HG03280 (cell line): ENCODE measurements around the gene ADAMTS17.

Experiments used
- ATAC-seq: cut with Tn5 transposase; IDR thresholded peaks from one replicate; pipeline ENCODE4 v1.9.1; 2021; ENCODE audit warnings: mild to moderate bottlenecking, moderate library complexity; ENCODE audit not compliant: unreplicated experiment

Gene ADAMTS17

DNA sequence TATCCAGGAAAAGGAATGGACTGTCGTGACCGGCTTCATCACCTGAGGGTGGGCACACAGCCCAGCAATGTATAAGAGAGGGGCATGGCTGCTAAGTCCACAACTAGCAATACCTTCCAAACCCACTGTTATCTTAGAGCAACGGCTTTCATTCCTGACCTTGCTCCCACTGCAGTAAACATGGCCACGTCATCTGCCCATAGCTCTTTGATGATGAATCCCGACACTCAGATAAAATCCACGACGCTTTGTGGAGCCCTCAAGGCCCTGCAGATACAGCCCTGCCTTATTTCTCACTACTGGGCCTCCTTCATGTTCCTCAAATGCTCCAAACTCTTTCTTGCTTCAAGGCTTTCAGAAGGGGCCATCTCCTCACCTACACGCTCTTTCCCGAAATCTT is 114.0 kb downstream of the ADAMTS17 start:
- no peak for ATAC-seq

DNA sequence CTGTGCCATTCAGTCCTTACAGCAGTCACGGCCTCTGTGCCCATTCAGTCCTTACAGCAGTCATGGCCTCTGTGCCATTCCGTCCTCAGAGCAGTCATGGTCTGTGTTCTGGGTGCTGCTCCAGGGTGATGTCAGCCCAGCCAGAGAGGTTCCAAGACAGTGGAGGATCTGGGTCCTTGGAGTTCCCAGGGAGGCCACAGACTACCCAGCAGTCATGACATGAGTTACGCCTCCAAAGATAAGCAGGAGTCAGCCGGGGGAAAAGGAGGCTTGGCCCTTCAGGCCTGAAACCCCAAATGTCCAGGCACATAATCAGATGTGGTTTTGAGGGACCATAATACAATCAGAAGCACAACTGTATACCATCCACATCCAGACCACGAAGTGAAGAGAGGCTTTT is 115.7 kb downstream of the ADAMTS17 start:
- ATAC-seq: no peak

- no peak for ATAC-seq
These were observed 117.3 kb downstream of the ADAMTS17 start for GRCh38 chr15:100224206-100225185.

GRCh38 chr15:100222349-100222715 is 119.4 kb downstream of the ADAMTS17 start:
- ATAC-seq: no peak

DNA sequence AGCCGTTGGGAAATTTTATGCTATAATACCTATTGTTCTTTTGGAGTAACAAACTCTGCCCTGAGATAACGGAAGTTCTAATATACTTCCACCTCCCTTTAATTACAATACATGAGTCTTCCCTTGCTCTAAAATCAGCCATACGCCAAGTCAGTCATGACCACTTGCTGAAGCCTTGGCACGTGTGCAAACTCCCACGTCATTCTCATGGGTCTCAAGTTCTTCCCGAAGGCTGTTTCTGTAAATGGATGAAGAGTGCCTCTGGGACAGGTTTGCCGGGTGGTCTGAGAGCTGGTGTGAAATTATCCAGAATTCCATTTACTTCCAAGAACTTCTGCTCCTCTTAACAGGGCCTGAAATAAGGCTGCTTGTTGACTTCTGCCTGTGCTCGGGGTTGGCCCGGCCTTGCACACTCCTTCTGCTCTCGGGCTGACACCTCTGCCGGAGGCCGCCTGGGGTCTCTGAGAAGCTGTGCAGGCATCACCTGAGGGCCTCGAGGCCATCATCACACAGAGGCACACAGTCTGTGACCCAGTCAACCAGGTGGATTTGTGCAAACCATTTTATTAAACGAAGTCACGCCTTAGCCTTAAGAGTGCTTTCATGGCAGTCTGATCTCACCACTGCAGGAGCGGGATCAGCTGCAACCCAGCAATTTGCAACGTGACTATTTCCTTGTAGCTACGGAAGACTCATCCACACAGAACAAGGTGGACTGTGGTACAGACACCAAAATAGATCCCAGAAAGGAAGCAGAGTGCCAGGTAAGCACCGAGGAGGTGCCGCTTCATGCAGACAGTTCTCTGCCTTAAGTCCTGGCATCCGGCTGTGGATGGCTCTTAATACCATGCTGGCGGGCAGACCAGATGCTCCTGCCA is 120.1 kb downstream of the ADAMTS17 start:
- ATAC-seq: no peak

GRCh38 chr15:100220058-100220768 is 121.6 kb downstream of the ADAMTS17 start:
- ATAC-seq: no peak

DNA sequence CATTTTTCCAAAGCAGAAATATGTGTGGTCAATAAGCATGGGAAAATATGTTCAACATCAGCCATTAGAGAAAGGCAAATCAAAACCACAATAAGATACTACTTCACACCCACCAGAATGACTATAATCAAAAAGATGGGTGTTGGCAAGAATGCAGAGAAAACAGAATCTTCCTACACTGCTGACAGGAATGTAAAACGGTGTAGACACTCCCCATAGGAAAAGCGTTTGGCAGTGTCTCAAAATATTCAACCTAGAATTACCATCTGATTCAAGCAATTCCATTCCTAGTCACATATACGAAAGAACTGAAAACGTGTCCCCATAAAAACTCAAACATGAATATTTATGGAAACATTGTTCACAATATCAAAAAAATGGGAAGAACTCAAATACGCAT is 123.3 kb downstream of the ADAMTS17 start:
- ATAC-seq: no peak

- no peak for ATAC-seq
These were observed 125.6 kb downstream of the ADAMTS17 start for GRCh38 chr15:100216182-100216581.

DNA sequence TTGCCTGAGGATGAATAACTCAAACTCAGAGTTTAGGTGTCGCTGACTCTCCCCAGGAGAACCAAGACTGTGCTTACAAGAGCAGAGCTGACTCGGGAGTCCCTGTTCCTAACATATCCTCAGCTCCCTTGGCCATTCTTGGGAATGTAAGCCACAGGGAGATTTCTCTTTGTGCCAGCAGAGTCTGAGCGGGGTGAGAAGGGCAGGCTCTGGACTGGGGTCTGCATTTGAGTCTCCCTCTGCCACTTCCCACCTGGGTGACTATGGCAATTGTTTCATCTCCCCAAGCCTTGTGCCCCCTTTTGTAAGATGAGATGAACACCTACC is 126.0 kb downstream of the ADAMTS17 start:
- ATAC-seq: no peak

DNA sequence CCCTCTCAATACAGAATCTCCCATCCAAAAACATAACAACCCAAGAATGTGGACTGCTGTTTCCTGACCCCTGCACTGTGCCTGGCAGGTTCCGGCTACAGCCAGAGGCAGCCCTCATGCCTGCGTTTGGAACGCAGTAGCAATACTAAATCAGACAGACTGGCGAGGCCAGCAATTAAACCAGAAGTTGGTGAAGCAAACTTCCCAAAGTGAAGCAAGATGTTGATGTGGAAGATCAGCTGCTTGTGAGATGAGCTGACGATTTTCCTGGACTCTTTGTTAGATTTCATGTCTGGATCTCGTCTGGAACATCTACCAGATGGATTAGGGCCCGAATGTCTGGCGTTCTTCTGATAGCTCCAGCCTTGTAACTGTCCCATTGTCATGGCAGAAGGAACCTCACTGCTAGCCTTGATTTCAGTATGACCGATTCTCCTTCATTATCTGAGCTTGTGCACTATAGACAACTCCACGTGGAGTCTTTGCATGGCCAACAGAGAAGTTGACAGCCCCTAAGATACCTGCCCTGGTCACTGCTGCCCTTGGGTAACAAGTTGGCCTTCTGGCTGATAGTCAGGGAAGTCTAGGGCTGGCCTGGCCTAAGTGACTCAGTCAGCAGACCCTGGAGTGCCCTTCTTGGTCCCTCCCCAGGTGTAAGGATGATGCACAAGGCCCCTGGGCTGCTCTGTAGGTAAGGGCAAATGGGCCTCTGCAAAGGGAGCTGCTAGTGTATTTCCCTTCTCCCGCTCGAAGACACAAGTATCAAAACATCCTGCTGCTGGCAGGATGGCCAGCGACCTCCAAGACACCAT is 126.5 kb downstream of the ADAMTS17 start:
- no peak for ATAC-seq

- no peak for ATAC-seq
These were observed 129.6 kb downstream of the ADAMTS17 start for GRCh38 chr15:100211855-100212850.

DNA sequence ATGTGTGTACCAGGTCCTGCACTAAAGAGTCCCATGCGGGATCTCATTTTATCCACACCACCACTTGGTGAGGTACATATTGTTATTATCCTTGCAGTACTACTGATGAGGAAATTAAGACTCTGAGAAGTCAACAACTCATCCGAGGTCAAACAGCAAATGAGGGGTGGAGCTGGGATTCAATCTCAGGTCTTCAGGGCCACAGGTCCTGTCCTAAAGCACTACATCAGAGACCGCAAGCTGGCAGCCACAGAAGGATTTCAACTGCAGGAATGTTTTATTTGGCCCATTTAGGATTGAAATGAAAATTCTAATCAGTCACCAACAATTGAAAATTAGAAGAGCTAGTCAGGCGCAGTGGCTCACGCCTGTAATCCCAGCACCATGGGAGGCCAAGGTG is 131.4 kb downstream of the ADAMTS17 start:
- ATAC-seq: no peak

DNA sequence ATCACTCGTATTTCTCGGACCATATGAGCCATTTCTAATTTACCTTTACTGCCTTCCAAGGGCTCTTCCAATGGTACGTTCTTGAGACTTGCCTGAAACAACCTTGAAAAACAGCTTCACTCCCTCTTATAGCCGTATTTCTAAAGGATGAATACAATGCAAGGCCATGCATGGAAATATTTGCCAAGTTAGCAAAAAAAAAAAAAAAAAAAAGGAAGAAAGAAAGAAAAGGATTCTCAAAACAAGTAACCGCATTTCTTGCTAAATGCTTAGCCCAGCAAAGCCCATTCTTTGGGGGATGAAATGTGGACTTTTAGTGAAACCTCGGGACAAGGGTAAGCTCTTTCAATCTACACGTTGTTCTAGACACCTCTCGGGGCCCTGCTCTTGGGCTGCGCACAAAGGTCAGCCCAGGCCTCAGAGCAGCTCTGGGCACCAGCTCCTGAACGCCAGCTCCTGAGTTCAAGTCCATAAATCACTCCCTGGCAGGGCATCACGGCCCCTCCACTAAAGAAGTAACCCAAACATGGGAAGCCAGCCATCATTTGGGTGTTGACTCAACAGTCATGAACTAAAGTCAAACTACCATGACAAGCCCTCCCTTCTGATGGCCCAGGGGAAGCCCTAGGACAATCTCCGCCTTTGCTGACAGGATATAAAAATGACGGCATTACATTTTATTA is 132.7 kb downstream of the ADAMTS17 start:
- ATAC-seq: no peak

GRCh38 chr15:100207053-100207452 is 134.7 kb downstream of the ADAMTS17 start:
- ATAC-seq: no peak

DNA sequence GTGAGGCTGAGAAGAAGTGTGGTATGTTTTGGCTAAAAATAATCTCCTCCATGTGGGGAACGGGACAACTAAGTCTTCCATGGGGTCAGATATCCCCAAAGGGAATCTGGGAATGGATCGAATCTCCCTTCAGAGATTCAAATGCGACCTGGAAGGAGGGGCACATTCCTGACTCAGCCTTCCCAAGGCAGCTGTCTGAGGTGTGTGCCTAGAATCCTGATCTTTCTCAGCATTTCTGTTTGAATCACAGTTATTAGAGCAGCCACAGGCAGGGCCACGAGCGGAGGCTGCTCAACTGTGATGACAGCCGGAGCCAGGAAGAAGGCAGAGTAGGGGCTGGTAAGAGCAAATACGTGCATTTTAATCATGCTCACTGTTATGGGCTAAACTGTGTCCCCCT is 135.1 kb downstream of the ADAMTS17 start:
- ATAC-seq: no peak

DNA sequence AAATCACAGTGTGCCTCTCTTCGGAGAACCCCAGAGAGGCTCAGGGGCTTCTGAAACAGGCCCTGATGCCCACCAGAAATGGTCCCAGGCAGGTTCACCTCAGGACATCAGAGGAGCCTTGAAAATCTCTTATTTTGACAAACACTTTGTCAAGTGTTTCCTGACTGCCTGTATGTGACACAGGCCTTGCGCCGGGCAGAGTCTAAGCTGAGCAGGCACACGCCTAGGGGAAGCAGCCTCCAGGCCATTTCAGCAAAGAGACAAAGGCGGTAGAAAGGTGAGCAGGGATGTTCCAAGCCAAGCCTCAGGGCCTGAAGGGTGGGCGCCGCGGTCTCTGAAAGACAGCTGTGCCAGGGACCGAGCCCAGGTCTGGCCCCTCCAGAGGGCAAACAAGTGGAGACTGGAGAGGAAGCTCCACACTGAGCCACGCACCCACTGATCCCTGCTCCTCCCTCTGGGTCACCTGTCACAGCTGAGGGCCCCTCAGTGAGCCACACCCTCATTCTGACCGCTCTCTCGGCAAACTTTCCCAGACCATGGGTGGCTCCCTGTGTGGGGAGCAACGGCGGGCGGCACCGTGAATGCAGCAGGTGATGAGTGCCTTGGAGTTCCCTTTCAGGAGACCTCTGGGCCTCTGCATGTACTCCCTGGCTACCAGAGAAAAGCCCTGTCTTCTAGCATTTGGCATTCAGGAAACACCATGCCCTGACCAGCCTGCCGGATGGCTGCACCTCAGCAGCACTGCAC is 136.1 kb downstream of the ADAMTS17 start:
- no peak for ATAC-seq

- ATAC-seq: no peak
These were observed 137.0 kb downstream of the ADAMTS17 start for GRCh38 chr15:100204771-100205170.

GRCh38 chr15:100204211-100204610 is 137.6 kb downstream of the ADAMTS17 start:
- ATAC-seq: no peak
